MM.1S (cell line): ENCODE results near the gene GP5.

ENCODE experiments used
- EZH2 ChIP-seq: fragments of 300-600 bp; sonication (generic); optimal IDR thresholded peaks from 2 replicates; pipeline ENCODE3; 2017; ENCODE audit warnings: low read depth, mild to moderate bottlenecking, antibody characterized with exemption, low read length, mixed read lengths
- EZH2phosphoT487 ChIP-seq: fragments of 300-600 bp; sonication (generic); IDR thresholded peaks from 2 replicates; pipeline ENCODE4 v1.6.1; 2018; ENCODE audit warnings: antibody characterized with exemption, low read length
- TF ChIP-seq, protein P1 (sequence below): fragments of 300-600 bp; sonication (generic); IDR thresholded peaks from 2 replicates; pipeline ENCODE4 v1.5.1; 2016; ENCODE audit warnings: antibody characterized with exemption, low read length, mixed read lengths

DNA sequence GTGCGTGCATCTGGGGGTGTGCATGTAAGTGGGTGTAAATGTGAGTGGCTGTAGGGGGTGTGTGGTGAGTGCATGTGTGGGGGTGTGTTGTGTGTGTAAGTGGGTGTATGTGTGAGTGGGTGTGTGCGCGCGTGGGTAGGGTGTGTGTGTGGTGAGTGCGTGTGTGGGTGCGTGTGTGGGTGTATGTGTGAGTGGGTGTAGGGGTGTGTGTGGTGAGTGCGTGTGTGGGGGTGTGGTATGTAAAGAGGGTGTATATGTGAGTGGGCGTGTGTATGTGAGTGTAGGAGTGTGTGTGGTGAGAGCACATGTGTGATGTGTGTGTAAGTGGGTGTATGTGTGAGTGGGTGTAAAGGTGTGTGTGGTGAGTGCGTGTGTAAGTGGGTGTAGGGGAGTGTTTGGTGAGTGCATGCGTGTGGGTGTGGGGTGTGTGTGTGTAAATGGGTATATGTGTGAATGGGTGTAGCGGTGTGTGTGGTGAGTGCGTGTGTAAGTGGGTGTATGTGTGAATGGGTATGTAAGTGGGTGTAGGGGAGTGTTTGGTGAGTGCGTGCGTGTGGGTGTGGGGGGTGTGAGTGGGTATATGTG, 47.0 kb downstream of the GP5 start:
- TF ChIP-seq, protein P1, sequence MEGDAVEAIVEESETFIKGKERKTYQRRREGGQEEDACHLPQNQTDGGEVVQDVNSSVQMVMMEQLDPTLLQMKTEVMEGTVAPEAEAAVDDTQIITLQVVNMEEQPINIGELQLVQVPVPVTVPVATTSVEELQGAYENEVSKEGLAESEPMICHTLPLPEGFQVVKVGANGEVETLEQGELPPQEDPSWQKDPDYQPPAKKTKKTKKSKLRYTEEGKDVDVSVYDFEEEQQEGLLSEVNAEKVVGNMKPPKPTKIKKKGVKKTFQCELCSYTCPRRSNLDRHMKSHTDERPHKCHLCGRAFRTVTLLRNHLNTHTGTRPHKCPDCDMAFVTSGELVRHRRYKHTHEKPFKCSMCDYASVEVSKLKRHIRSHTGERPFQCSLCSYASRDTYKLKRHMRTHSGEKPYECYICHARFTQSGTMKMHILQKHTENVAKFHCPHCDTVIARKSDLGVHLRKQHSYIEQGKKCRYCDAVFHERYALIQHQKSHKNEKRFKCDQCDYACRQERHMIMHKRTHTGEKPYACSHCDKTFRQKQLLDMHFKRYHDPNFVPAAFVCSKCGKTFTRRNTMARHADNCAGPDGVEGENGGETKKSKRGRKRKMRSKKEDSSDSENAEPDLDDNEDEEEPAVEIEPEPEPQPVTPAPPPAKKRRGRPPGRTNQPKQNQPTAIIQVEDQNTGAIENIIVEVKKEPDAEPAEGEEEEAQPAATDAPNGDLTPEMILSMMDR = no peak
- no peak for TF ChIP-seq EZH2
- TF ChIP-seq EZH2phosphoT487 = no peak
